NCI-H187 treated with DMSO at 0.1 percent for 48 hours (cell line): ENCODE data around the gene ANO10.
"Not testable (repeated sequence)": the region's sequence is repeated elsewhere in the genome, so short reads cannot be mapped to it uniquely, and the experiment has no call there.

Source experiments
- DNase-seq: peaks from one replicate; lab custom pipeline; 2025; lab: John Stamatoyannopoulos, UW

ANO10 gene, protein sequence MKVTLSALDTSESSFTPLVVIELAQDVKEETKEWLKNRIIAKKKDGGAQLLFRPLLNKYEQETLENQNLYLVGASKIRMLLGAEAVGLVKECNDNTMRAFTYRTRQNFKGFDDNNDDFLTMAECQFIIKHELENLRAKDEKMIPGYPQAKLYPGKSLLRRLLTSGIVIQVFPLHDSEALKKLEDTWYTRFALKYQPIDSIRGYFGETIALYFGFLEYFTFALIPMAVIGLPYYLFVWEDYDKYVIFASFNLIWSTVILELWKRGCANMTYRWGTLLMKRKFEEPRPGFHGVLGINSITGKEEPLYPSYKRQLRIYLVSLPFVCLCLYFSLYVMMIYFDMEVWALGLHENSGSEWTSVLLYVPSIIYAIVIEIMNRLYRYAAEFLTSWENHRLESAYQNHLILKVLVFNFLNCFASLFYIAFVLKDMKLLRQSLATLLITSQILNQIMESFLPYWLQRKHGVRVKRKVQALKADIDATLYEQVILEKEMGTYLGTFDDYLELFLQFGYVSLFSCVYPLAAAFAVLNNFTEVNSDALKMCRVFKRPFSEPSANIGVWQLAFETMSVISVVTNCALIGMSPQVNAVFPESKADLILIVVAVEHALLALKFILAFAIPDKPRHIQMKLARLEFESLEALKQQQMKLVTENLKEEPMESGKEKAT

DNA sequence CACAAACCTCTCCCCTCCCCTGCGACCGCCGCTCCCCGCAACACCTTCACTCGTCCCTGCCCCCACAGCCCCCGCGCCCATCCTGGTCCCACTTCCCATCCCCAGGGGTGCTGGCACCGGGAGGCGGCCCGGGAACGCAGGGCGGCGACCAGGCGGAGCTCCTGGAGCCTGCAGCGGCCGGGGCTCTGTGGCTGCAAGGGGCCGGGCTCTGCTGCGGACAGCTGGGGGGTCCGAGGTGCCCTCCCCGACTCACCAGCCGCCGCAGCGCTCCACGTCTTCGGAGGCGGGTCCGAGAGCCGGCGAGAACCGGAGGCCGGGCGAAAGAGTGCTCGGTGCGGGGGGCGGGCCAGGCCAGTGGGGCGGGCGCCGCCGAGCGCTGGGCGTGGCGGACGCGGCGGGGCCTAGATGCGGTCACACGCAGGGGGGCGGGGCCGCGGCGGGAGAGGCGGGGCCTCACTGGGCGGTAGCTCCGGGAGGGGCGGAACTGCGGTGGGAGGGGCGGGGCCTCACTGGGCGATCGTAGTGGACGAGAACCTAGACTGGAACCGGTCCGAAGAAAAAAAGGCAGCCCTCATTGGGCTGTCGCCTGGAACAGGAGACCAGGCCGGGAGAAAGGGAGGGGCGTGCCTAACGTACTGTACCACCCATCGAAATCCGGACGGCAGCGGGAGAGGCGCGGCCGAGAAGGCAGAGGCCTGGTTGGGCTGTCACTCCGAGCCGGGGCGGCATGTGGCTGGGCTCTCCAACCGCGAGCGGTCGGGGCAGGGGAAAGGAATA lies at the start of gene ANO10:
Gene ANO10, minus strand, starts transcription at position 356 of the 777 bp plus-strand sequence. CDS start 16,159 bp downstream, outside the sequence.
- peak; percentile 54 for DNase-seq

DNA sequence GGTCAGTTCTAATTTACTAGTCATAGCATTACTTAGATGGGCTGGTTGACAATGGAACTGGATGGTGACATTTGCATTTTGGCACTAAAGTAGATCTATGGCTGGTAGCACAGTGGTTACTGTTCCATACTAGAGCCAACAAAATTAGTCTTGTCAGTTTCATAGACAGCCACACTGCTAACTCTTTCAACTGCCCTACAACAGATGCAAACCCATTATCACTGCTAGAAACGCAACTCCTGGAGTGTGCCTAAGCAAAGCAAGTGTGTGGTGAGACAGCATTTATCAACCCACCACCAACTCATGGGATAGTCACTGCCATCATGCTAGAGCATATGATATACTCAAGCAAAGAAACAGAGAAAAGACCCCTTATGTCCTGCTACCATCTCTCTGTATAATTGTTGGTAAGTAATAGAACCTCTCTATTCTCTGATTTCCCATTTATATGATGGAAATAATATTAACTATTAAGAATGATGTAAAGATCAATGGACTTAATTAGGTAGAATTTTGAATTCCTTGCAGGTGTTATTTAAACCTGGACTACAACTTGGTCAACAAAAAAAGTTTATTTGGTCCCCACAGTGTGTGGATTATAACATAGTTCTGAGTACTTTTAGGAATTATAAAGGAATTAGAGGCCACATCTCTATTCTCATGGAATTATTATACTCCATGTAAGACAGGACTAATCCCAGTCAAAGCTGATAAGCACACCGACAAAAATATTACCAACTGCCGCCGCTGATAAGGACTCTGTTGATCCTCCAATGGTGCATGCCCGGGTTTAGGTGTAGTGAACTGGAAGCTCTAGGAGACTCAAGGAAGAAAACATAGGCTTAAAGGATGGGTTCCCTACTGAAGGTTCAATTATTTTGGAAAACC lies 49.1 kb upstream of the ANO10 start:
- DNase-seq: no peak

DNA sequence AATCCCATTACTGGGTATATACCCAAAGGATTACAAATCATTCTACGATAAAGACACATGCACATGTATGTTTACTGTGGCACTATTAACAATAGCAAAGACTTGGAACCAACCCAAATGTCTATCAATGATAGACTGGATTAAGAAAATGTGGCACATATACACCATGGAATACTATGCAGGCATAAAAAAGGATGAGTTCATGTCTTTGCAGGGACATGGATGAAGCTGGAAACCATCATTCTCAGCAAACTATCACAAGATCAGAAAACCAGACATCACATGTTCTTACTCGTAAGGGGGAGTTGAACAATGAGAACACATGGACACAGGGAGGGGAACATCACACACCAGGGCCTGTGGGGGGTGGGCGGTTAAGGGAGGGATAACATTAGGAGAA lies 43.2 kb upstream of the ANO10 start:
- not testable (repeated sequence) for DNase-seq

DNA sequence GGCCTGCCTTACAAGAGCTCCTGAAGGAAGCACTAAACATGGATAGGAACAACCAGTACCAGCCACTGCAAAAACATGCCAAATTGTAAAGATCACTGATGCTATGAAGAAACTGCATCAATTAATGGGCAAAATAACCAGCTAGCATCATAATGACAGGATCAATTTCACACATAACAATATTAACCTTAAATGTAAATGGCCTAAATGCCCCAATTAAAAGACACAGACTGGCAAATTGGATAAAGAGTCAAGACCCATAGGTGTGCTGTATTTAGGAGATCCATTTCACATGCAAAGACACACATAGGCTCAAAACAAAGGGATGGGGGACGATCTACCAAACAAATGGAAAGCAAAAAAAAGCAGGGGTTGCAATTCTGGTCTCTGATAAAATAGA lies 39.6 kb upstream of the ANO10 start:
- not testable (repeated sequence) for DNase-seq

DNA sequence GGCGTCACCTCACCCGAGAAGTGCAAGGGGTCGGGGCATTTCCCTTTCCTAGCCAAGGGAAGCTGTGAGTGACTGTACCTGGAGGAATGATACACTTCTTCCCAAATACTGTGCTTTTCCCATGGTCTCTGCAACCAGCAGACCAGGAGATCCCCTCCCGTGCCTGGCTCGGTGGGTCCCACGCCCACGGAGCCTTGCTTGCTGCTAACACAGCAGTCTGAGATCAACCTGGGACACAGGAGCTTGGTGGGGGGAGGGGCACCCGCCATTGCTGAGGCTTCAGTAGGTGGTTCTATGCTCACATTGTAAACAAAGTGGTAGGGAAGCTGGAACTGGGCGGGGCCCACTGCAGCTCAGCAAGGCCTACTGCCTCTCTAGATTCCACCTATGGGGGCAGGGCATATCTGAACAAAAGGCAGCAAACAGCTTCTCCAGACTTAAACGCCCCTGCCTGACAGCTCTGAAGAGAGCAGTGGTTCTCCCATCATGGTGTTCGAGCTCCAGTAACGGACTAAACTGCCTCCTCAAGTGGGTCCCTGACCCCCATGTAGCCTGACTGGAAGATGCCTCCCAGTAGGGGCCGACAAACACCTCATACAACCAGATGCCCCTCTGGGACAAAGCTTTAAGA lies 37.6 kb upstream of the ANO10 start:
- no peak for DNase-seq

DNA sequence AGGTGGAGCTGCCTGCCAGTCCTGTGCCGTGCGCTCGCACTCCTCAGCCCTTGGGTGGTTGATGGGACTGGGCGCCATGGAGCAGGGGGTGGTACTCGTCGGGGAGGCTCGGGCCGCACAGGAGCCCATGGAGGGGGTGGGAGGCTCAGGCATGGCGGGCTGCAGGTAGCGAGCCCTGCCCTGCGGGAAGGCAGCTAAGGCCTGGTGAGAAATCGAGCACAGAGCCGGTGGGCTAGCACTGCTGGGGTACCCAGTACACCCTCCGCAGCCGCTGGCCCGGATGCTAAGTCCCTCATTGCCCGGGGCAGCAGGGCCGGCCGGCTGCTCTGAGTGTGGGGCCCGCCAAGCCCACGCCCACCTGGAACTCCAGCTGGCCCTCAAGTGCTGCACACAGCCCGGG lies 34.6 kb upstream of the ANO10 start:
- not testable (repeated sequence) for DNase-seq

DNA sequence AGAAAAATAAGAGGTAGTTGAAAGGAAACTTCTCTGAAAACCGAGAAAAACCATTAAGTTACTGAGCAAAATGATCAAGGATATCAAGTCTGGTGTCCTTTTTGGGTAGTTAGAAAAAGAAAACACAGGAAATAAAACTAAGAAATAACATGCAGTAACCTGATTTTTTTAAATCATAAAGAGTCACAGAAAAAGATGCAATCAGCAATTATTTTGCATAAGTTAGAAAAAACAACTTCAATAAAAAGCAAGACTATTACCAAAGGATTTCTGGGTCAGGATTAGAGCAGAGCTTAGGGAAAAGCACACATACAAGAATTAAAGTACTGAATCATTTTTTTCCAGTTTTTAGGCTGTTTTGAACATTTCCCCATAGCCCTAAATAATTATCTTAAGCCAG lies 28.5 kb upstream of the ANO10 start:
- DNase-seq: no peak

DNA sequence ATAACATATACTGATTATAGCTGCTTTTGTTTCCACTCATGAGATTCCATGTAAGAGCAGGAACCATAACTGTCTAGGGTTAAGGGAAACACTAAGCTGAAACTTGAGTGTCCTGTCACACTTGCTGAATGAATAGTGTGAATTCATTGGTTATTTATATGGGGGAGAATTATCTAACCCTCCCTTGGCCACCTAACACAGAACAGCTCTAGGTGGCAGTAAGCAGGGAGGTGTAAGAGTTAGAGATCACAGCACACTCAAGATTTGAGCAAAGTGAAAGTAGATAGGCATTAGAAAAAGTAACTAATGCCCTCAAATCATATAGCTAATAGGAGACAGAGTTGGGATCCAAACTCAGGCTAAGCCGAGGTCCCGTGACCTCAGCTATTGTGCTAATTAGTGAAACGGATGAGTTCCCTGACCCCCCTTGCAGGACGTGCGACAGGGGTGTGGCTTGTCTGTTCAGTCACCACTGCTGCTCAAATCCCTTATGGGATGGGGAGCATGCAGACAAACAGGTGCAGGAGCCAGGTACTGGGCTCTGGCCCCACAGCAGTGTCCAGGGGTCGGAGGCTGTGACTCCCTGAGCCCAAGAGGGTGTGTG lies 27.7 kb upstream of the ANO10 start:
- no peak for DNase-seq

DNA sequence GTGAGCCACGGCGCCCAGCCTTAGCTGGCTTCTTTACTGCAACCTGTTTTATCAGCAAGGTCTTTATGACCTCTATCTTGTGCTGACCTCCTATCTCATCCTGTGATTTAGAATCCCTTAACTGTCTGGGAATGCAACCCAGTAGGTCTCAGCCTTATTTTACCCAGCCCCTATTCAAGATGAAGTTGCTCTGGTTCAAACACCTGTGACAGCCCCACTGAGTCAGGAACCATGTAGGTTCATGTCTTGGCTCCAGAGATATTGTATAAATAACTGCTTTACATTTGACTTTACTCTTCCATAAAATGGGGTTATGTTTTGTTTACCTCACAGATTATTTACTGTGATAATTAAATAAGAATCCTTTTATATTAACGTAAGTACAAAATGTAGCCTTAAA lies 27.1 kb upstream of the ANO10 start:
- DNase-seq: no peak

DNA sequence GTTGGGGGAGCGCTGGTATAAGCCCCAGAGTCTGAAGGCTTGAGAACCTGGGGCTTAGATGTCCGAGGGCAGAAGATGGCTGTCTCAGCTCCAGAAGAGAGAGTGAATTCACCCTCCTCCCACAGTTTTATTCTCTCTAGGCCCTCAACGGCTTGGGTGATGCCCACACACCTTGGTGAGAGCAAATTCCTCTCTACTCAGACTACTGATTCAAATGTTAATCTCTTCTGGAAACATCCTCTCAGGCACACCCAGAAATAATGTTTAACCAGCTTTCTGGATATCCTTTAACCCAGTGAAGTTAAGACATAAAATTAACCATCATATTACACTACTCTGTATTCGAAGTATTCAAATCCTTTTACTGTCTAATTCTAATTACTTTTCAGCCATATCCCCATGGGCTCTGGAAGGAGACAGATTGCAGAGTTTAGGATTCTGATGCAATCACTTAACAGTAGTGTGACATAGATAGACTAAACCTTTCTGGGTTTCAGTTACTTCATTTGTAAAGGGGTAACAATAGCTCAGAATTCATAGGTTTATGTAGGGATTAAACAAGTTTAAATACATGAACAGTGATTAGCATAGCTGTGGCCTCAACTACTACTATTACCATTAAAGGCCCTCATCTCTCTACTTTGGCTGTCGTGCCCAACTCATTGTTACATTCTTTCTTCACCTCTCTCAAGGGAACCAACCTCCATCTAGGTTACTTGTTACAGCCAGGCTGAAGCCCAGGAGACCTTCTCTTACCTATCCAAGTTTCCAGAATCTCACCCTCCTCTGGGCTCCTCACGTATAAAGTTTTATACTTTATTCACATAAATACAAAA lies 25.7 kb upstream of the ANO10 start:
- DNase-seq: no peak

DNA sequence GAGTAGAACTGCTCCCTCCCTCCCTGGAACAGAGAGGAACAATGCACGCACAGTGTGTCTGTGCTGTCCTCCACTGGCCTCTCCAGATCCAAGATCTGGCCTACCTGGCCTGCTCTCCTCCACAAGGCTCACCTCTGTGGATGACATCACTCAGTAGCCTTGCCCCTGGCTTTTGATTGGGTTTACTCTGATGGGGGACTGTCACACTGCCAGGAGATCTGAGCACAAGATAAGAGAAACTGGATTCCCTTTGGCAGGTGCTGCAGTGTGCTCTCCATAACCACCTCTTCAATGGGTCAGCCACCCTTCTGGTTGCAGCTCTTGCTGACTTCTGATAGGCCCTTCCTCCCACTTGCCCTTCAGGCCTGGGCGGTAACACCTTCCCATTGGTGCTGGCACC lies 22.6 kb upstream of the ANO10 start:
- no peak for DNase-seq

DNA sequence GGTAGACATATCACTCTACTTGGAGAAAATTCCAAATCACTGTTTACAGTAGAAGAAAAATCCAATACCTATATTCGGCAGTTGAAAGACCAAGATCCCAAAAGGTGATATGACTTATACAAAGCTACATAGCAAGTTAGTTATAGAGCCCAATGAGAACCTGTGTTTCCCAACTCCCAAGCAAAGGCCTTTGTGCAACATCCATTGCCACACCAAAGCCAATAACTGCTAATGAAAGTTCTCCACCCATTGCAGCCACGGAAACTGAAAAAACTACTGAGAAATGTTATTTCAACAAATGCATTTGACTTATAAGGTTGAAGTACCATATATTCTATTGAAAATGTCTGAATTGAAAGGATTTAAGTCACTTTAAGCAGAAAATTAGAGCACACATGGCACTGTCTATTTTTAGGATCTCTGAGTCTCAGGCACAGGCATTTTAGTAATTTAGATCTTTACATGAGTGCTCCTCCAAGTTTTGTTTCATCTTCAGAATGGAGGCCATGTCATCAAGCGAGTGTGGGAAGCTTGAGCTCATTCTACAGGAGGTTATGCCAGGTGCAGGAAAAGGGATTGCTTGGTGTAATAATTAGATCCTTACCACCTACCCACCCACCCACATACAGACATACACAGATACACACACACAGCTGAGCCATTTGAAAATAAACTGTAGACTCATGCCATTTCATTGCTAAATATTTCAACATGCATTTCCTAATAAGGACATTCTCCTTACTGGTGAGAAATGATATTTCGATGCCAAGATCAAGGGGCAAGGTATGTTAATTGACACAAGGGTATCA lies 19.7 kb upstream of the ANO10 start:
- DNase-seq: no peak

DNA sequence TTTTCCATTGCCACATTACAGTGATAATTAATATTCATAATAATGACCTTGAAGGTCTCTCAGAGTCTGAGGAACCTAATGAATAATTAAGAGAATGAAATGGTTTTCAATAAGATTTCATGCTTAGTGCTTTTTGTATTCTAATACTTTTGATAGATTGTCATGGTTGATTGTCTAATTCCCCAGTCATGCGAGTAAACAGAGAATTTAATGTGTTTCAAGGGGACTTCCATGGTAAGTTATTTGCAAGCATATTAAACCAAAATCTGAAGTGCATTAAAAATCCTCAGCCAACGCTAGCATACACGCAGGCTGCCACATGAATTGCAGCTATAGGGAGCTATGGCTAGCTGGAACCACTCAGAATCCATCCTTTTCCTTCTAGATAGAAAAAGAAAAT lies 18.9 kb upstream of the ANO10 start:
- no peak for DNase-seq

DNA sequence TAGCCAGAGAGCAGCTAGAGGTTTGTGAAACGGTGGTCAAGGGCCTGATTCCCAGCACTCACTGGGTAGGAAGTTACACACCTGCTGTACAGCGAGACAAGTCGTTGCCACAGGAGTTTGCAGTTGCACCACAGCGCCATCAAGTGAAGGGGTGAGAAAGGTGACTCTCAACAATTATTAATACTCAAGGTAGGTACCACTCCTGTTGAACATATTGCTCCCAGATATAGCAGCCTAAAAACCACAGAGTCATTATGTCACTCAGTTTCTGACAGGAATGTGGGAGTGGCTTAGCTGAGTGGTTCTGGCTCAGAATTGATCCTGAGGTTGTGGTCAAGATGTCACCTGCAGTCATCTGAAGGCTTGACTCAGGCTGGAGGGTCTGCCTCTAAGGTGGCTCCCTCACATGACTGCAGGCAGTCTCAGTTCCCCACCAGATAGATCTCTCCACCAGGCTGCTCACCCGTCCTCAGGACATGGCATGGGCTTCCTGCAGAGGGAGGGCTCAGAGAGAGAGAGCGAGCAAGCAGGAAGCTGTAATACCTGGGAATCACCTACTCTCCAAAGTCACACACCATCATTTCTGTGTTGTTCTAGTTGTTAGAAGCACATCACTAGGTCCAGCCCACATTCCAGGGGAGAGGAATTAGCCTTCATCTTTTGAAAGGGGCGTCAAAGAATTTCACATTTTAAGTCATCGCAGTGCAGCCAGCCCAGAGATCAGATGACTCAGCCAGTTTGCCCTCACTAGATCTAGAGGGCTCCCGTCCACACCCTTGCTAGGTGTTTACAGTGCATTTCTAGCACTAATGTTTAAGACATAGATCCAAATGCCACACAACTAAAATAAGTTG lies 17.0 kb upstream of the ANO10 start:
- DNase-seq: no peak

DNA sequence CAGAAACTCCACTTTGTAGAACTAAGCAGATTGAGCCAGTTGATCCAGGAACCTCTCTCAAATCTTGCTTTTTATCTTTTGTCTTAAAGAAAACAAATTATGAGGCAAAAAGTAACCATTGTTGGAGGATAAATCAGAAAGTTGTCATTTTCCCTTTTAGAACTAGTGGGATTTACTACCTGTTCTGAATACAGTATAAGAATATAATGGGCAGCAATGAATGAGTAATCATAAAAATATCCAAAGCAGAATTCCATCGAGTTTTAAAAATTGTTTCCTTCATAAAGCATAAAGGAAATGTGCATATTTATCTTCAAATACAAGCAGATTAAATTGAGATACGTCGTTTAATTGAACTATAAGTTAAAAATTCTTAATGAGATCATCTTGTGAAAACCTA lies 15.9 kb upstream of the ANO10 start:
- no peak for DNase-seq

DNA sequence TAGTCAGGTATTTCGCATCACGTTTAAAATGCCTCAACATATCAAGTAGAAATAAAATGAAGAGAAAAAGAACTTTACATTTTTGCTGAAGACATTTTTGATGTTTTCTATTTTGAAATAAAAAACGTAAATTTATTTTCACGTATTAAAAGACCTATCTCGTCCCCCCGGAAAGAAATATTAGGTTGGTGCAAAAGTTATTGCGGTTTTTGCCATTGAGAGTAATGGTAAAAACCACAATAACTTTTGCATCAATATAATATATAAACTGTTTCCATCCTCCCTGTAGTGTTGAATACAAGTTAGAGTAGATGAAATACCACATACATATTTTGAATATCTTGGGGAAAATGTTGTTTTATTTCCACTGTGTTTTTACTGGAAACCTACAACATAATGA lies 11.2 kb upstream of the ANO10 start:
- DNase-seq: no peak

DNA sequence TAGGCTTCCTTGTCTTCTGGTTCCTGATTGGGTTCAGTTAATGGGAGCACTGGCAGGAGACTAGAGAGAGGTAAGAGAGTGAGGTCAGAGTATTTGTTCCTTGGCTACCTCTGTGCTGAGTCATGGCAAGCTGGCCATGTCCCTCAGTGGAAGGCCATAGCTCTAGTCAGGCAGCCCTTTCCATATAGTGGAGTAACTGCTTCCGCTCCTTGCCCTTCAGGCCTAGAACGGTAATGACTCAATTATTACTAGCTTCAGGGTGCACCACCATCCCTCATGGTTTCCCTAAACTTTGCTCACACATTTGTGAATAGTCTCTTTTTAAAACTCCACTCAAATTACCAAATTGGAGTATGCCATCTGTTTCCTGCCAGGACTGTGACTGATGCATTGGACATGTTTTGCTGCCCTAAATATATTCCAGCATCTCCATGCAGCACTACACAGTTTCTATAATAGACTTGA lies 10.5 kb upstream of the ANO10 start:
- DNase-seq: no peak

DNA sequence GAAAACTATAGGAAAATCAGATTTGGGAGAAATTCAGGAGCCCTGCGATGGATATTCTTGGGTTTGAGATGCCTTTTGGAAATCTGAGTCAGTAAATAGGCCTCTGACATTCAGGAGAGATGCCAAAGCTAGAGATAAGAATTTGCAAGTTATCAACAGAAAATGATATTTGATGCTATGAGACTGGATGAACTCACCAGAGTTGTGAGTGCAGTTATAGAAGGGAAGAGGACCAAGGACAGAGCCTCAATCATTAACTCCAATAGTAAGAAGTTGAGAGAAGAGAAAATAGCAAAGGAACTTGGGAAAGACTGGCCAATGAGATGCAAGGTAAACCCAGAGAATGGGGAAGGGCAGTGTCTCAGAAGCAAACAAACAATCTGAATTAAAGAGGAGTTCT lies 7.9 kb upstream of the ANO10 start:
- no peak for DNase-seq
